Mucosa of descending colon (tissue), 3 donors: ENCODE measurements around the gene ACAP2. TPM values are rescaled to one million over a fixed set of nuclear protein-coding genes. Genes with fewer than 3 reads are reported as not detected.

Experiments
- ATAC-seq: fragments of 200-7000 bp; cut with Tn5 transposase; one replicate; pipeline ENCODE4 v1.9.1; 2020; ENCODE audit warnings: mild to moderate bottlenecking, moderate library complexity
- DNase-seq, 3 donors: peaks; one replicate each; pipeline ENCODE4 v3.0.0-alpha.2; 2020
- H3K36me3 ChIP-seq: fragments of 200-600 bp; one replicate; pipeline ENCODE4 v1.8.0; 2021; ENCODE audit warnings: low read depth, mild to moderate bottlenecking
- H3K4me1 ChIP-seq: fragments of 200-600 bp; one replicate; pipeline ENCODE4 v1.8.0; 2021; ENCODE audit warnings: low read depth, mild to moderate bottlenecking
- H3K4me3 ChIP-seq: fragments of 200-600 bp; one replicate; pipeline ENCODE4 v1.8.0; 2021; ENCODE audit warnings: mild to moderate bottlenecking
- H3K9me3 ChIP-seq: fragments of 200-600 bp; one replicate; pipeline ENCODE4 v1.8.0; 2021; ENCODE audit warnings: mild to moderate bottlenecking
- CTCF ChIP-seq: fragments of 200-600 bp; IDR thresholded peaks from one replicate; pipeline ENCODE4 v1.8.0; 2022; ENCODE audit warnings: antibody characterized with exemption, mild to moderate bottlenecking
- intact Hi-C, 2 donors: fragments of 100-400 bp; cut with DNase I in 1 of 2; cut with micrococcal nuclease in 1 of 2; formaldehyde crosslinking; loops; one replicate each; pipeline versions ENCODE4 v1.11.0 to v1.11.1; 2022; cut with DNase I, micrococcal nuclease
- total RNA-seq, 3 donors: library from RNA; stranded (reverse); fragmentation: NEBNext Ultra II Directional in 2 of 3; extraction: Animal tissue kit (Norgen Biotek cat#: 25700) in 2 of 3; gene quantifications; one replicate each; pipeline versions ENCODE4 v1.2.1 to v1.2.4, GENCODE V29; 2021 to 2023
- donor health status: DM: no; HTN: no; CAD: no; lungs with moderate emphysema.
- donor health status: DM: no; HTN: no; CAD: no.
- donor health status: DM: no; HTN: yes; CAD: no.

The ACAP2 gene
- total RNA-seq, 3 donors from 2014 or later = 55.2 to 69.2 (median 69.2) TPM

- DNase-seq (no peak), ATAC-seq (no peak)
- Histone ChIP-seq H3K4me3 (no peak overlapping the region), H3K4me1 (peaks cover 10% of the 10 kb centered on the region), H3K36me3 (no peaks in the 10 kb centered on the region), H3K9me3 (no peaks in the 10 kb centered on the region)
- no peak for TF ChIP-seq CTCF
- intact Hi-C loops = no loop called here
Observed at GRCh38 chr3:195448205-195448875, 5.5 kb upstream of the ACAP2 start.

- DNase-seq = no peak
- Histone ChIP-seq H3K9me3 (no peaks in the 10 kb centered on the region), H3K4me3 (no peak overlapping the region), H3K36me3 (no peaks in the 10 kb centered on the region), H3K4me1 (peaks cover 7% of the 10 kb centered on the region)
- no peak for TF ChIP-seq CTCF
- intact Hi-C loops = no loop called here
- ATAC-seq = no peak
Observed at GRCh38 chr3:195447201-195447600, 4.4 kb upstream of the ACAP2 start.

GRCh38 chr3:195446359-195446758, 3.5 kb upstream of the ACAP2 start:
- H3K9me3 ChIP-seq = no peaks in the 10 kb centered on the region
- H3K36me3 ChIP-seq = no peaks in the 10 kb centered on the region
- peaks cover 10% of the 10 kb centered on the region for H3K4me1 ChIP-seq
- no peak overlapping the region for H3K4me3 ChIP-seq
- intact Hi-C loops = no loop called here
- ATAC-seq (no peak), DNase-seq (no peak)
- TF ChIP-seq CTCF = no peak

GRCh38 chr3:195445885-195446284, 3.1 kb upstream of the ACAP2 start:
- no peaks in the 10 kb centered on the region for H3K36me3 ChIP-seq
- no peak for TF ChIP-seq CTCF
- DNase-seq (no peak), ATAC-seq (no peak)
- intact Hi-C loops = no loop called here
- H3K9me3 ChIP-seq = no peaks in the 10 kb centered on the region
- peaks cover 15% of the 10 kb centered on the region for H3K4me1 ChIP-seq
- no peak overlapping the region for H3K4me3 ChIP-seq

- intact Hi-C loops = no loop called here
- Histone ChIP-seq H3K9me3 (no peaks in the 10 kb centered on the region), H3K4me1 (peaks cover 21% of the 10 kb centered on the region), H3K4me3 (no peak overlapping the region), H3K36me3 (no peaks in the 10 kb centered on the region)
- DNase-seq = no peak
- no peak for ATAC-seq
- TF ChIP-seq CTCF = no peak
Observed at GRCh38 chr3:195443391-195443989, 670 bp upstream of the ACAP2 start.
